ENCODE data around the gene ATAT1. TPM values are rescaled to one million over a fixed set of nuclear protein-coding genes. Genes with fewer than 3 reads are reported as not detected.
"Not testable (repeated sequence)": the region's sequence is repeated elsewhere in the genome, so short reads cannot be mapped to it uniquely, and the experiment has no call there.

Gene ATAT1
- total and polyA plus RNA-seq, 8 donors: 3.0 to 11.6 (median 5.7) TPM; not detected in 1

GRCh38 chr6:30664994-30665767 lies 38.5 kb downstream of the ATAT1 start:
- intact Hi-C loops (cut with DNase I; ENCODE audit: low total_unique reads): no loop called here
- Histone ChIP-seq H3K36me3 (peaks cover 73 to 100% (median 100%) of the 10 kb centered on the region in 4 donors), H3K9me3 (no peaks in the 10 kb centered on the region), H3K27me3 (no peaks in the 10 kb centered on the region), H3K27ac (no peak overlapping the region), H3K4me1 (peaks cover 0 to 5% (median under 1%) of the 10 kb centered on the region in 4 donors), H3K4me3 (no peak overlapping the region)
- no peak for TF ChIP-seq CTCF (IDR thresholded peaks at IDR 0.05)
- no peak for TF ChIP-seq POLR2A (IDR thresholded peaks at IDR 0.05)
- no peak for TF ChIP-seq POLR2AphosphoS5 (IDR thresholded peaks at IDR 0.05)
- TF ChIP-seq EP300 (IDR thresholded peaks at IDR 0.05): no peak
- DNase-seq: no peak
- WGBS, 5 donors: 92 to 95% (median 93%) methylated on average over 33 to 34 of the region's 34 CpGs

DNA sequence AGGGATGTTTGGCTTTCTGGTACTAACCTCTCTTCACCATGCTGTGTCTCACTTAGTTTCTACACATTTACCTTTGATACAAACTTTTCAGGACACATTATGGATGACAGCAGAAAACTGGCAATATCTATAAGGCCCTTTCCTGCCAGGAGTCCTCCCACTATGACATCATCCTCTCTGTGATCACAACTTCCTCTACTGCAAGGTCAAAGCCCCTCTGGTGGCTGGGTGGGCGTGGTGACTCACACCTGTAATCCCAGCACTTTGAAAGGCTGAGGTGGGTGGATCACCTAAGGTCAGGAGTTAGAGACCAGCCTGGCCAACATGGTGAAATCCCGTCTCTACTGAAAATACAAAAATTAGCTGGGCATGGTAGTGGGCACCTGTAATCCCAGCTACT lies 39.6 kb downstream of the ATAT1 start:
- H3K36me3 ChIP-seq: peaks cover 79 to 99% (median 98%) of the 10 kb centered on the region in 4 donors
- H3K27ac ChIP-seq; H3K27me3 ChIP-seq; intact Hi-C loops (cut with DNase I; ENCODE audit: low total_unique reads); H3K9me3 ChIP-seq; DNase-seq; H3K4me3 ChIP-seq: not testable (repeated sequence)
- H3K4me1 ChIP-seq: peaks cover 3 to 13% (median 9%) of the 10 kb centered on the region in 4 donors
- WGBS, 5 donors: 68 to 82% (median 75%) methylated on average over 2 of the region's 2 CpGs

DNA sequence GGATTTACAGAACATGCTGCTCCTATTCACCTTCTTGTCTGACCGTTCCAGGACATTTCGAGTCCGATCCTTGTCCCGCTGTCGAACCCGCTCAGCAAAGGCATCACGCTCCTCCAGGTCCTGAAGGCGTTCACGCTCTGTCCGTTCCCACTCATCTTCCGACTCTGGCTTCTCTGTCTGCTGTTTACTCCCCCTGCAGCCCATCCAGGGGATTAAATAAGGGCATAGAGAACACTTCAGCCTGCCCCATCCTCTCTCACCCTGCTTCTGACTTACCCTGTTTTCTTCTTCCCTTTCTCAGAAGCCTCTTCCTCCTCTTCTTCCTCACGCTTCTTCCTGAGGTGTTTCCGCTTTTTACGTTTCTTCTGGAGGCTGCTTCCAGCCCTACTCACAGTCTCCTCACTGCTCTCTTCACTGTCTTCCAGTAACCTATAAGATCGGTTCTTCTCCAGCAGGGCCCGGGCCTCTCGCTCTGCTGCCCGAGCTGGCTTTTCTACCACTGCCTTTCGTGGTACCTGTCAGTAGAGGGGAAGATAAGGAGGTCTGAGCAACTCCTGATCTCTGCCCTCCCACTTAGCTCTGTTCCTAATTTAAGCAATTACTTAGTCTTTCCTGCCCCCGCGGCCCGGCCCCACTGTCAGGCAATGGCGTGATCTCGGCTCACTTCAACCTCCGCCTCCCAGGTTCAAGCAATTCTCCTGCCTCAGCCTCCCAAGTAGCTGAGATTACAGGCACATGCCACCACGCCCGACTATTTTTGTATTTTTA lies 44.3 kb downstream of the ATAT1 start:
- intact Hi-C loops (cut with DNase I; ENCODE audit: low total_unique reads): no loop called here
- Histone ChIP-seq H3K4me1 (peaks cover 14 to 33% (median 26%) of the 10 kb centered on the region in 4 donors), H3K4me3 (peak overlapping the region in 1 of 4 donors; percentile 99), H3K27me3 (no peaks in the 10 kb centered on the region), H3K9me3 (no peaks in the 10 kb centered on the region), H3K27ac (no peak overlapping the region), H3K36me3 (peaks cover 34 to 55% (median 55%) of the 10 kb centered on the region in 4 donors)
- WGBS, 5 donors: 83 to 90% (median 88%) methylated on average over 27 of the region's 27 CpGs
- DNase-seq: no peak
- no peak for TF ChIP-seq CTCF (IDR thresholded peaks at IDR 0.05)

GRCh38 chr6:30672445-30673253 lies 46.0 kb downstream of the ATAT1 start, which contains the start of gene DHX16:
Gene DHX16, minus strand, starts transcription at chr6:30673006. Its CDS starts 165 bp downstream, at chr6:30672841.
- peaks cover 36 to 55% (median 55%) of the 10 kb centered on the region in 4 donors for H3K36me3 ChIP-seq
- peak within 1 kb of the TSS; percentile 84 to 99 (median 94) for H3K4me3 ChIP-seq
- peak within 1 kb of the TSS; percentile 81 to 87 (median 85) for H3K27ac ChIP-seq
- intact Hi-C loops (cut with DNase I; ENCODE audit: low total_unique reads): no loop called here
- peaks cover 14 to 30% (median 25%) of the 10 kb centered on the region in 4 donors for H3K4me1 ChIP-seq
- TF ChIP-seq POLR2AphosphoS5 (IDR thresholded peaks at IDR 0.05) (peak; percentile 69 to 97 (median 72)), POLR2A (IDR thresholded peaks at IDR 0.05) (no peak), CTCF (IDR thresholded peaks at IDR 0.05) (peak in 5 of 7 experiments; percentile 72 to 96 (median 84)), EP300 (IDR thresholded peaks at IDR 0.05) (no peak)
- peak; percentile 96 to 98 for DNase-seq
- H3K27me3 ChIP-seq: no peaks in the 10 kb centered on the region
- no peaks in the 10 kb centered on the region for H3K9me3 ChIP-seq
- 0 to 1% (median 0%) methylated on average over 33 to 57 of the region's 57 CpGs for WGBS, 5 donors

Measured in stomach (tissue), 9 donors.